ENCODE measurements around the gene C1QL1.

The C1QL1 gene

DNA sequence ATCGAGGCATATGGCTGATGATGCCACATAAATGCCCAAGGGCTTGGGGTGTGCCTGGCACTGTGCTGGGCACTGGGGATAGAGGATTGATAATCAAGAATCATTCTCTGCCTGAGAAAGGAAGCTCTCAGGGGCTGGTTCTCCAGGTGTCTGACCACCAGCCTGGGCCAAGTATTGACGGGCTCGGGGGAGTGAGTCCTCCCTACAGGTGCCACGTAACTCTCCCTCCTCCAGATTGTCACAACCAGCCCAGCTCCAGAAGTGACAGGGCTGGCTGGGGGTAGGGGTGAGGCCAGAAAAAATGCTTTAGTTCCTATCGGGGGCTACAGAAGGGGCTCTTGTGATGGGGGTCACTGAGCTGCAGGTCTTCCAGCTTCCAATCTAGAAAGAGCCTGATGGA is 10.7 kb upstream of the C1QL1 start:
- no peak for DNase-seq (ENCODE audit: low read depth)
- TF ChIP-seq, protein P1, sequence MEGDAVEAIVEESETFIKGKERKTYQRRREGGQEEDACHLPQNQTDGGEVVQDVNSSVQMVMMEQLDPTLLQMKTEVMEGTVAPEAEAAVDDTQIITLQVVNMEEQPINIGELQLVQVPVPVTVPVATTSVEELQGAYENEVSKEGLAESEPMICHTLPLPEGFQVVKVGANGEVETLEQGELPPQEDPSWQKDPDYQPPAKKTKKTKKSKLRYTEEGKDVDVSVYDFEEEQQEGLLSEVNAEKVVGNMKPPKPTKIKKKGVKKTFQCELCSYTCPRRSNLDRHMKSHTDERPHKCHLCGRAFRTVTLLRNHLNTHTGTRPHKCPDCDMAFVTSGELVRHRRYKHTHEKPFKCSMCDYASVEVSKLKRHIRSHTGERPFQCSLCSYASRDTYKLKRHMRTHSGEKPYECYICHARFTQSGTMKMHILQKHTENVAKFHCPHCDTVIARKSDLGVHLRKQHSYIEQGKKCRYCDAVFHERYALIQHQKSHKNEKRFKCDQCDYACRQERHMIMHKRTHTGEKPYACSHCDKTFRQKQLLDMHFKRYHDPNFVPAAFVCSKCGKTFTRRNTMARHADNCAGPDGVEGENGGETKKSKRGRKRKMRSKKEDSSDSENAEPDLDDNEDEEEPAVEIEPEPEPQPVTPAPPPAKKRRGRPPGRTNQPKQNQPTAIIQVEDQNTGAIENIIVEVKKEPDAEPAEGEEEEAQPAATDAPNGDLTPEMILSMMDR (IDR thresholded peaks at IDR 0.05; ENCODE audit: control insufficient read depth, insufficient read depth, low read depth, low read length, missing control alignments) = no peak
- no peak overlapping the region for H3K4me3 ChIP-seq (ENCODE audit: control insufficient read depth, low read depth, low read length)

- TF ChIP-seq, protein P1 (IDR thresholded peaks at IDR 0.05; ENCODE audit: control insufficient read depth, insufficient read depth, low read depth, low read length, missing control alignments) = no peak
- no peak overlapping the region for H3K4me3 ChIP-seq (ENCODE audit: control insufficient read depth, low read depth, low read length)
- DNase-seq (ENCODE audit: low read depth) = no peak
Measured at GRCh38 chr17:44977814-44978550, 9.9 kb upstream of the C1QL1 start.

- H3K4me3 ChIP-seq (ENCODE audit: control insufficient read depth, low read depth, low read length) = no peak overlapping the region
- TF ChIP-seq, protein P1 (IDR thresholded peaks at IDR 0.05; ENCODE audit: control insufficient read depth, insufficient read depth, low read depth, low read length, missing control alignments) = no peak
- DNase-seq (ENCODE audit: low read depth) = no peak
Measured at GRCh38 chr17:44977065-44977464, 9.0 kb upstream of the C1QL1 start.

DNA sequence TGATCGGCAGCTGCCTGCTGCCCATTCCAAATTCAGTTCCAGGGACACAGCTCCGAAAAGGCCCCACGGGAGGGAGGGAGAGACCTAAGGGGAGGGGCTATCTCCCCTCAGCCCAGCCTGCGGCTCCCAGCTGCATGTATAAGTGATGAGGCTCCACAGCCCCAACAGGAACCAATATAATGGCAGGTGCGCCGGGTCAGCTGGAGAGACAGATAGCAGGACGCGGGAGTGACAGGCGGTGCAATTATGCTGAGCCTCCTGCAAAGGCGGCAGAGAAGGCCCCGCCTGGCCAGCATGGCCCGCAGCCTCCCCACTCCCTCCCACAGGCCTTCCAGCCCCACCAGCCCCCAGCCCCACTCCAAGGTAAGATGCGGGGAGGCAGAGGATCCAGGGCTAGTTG is 8.1 kb upstream of the C1QL1 start:
- DNase-seq (ENCODE audit: low read depth) = no peak
- no peak overlapping the region for H3K4me3 ChIP-seq (ENCODE audit: control insufficient read depth, low read depth, low read length)
- TF ChIP-seq, protein P1 (IDR thresholded peaks at IDR 0.05; ENCODE audit: control insufficient read depth, insufficient read depth, low read depth, low read length, missing control alignments) = no peak

GRCh38 chr17:44972953-44973352 is 4.8 kb upstream of the C1QL1 start:
- H3K4me3 ChIP-seq (ENCODE audit: control insufficient read depth, low read depth, low read length) = no peak overlapping the region
- TF ChIP-seq, protein P1 (IDR thresholded peaks at IDR 0.05; ENCODE audit: control insufficient read depth, insufficient read depth, low read depth, low read length, missing control alignments) = no peak
- DNase-seq (ENCODE audit: low read depth) = no peak

- H3K4me3 ChIP-seq (ENCODE audit: control insufficient read depth, low read depth, low read length) = no peak overlapping the region
- TF ChIP-seq, protein P1 (IDR thresholded peaks at IDR 0.05; ENCODE audit: control insufficient read depth, insufficient read depth, low read depth, low read length, missing control alignments) = no peak
- DNase-seq (ENCODE audit: low read depth) = no peak
Measured at GRCh38 chr17:44971776-44972483, 3.8 kb upstream of the C1QL1 start.

Measured in AG09309 (cell line).